Calu3 (cell line): Measurements from ENCODE around the gene OASL. TPM values are rescaled to one million over a fixed set of nuclear protein-coding genes. Genes with fewer than 3 reads are reported as not detected.

Source experiments
- BruUV-seq: library from RNA; stranded (reverse); fragments of 400-500 nt; replicated peaks from 2 replicates; lab custom pipeline; 2021; lab: Mats Ljungman, UMichigan
- CTCF ChIA-PET: fragments of 300-600 bp; sonication (Branson Sonifier 250); formaldehyde crosslinking; loops from one replicate; lab custom pipeline; 2022; ENCODE audit warnings: antibody characterized with exemption; lab: Charles Lee
- DNase-seq: peaks from one replicate; pipeline ENCODE4 v3.0.0; 2022
- H3K27ac Mint-ChIP-seq: one replicate; pipeline ENCODE4 v1.8.0; 2022; ENCODE audit warnings: mixed read lengths; ENCODE audit not compliant: unreplicated experiment
- H3K27me3 Mint-ChIP-seq: one replicate; pipeline ENCODE4 v1.8.0; 2022; ENCODE audit warnings: mixed read lengths; ENCODE audit not compliant: unreplicated experiment
- H3K36me3 Mint-ChIP-seq: one replicate; pipeline ENCODE4 v1.8.0; 2022; ENCODE audit warnings: mild to moderate bottlenecking, moderate library complexity, mixed read lengths; ENCODE audit not compliant: insufficient read depth, unreplicated experiment
- H3K4me1 Mint-ChIP-seq: one replicate; pipeline ENCODE4 v1.8.0; 2022; ENCODE audit warnings: mild to moderate bottlenecking, low read depth, mixed read lengths; ENCODE audit not compliant: unreplicated experiment
- H3K4me3 Mint-ChIP-seq: one replicate; pipeline ENCODE4 v1.8.0; 2022; ENCODE audit warnings: mild to moderate bottlenecking, low read depth, moderate library complexity, mixed read lengths; ENCODE audit not compliant: unreplicated experiment
- H3K9me3 Mint-ChIP-seq: one replicate; pipeline ENCODE4 v1.8.0; 2022; ENCODE audit warnings: low read depth, mixed read lengths; ENCODE audit not compliant: unreplicated experiment
- CTCF ChIP-seq: fragments of 200-600 bp; IDR thresholded peaks from one replicate; pipeline ENCODE4 v1.8.0; 2022; ENCODE audit warnings: antibody characterized with exemption; ENCODE audit not compliant: unreplicated experiment
- intact Hi-C: fragments of 100-400 bp; cut with micrococcal nuclease; formaldehyde crosslinking; loops from one replicate; pipeline ENCODE4 v1.10.0; 2022; ENCODE audit not compliant: unreplicated experiment
- total RNA-seq: library from RNA; stranded (reverse); gene quantifications from 2 replicates; pipeline ENCODE4 v1.2.3, GENCODE V29; 2022

Gene OASL
- total RNA-seq, 1 experiment from 2014 or later = 73.7 TPM

GRCh38 chr12:120980800-120981368 is 58.2 kb downstream of the OASL start:
- peaks cover 64% of the 10 kb centered on the region for H3K36me3 Mint-ChIP-seq
- peak overlapping the region; percentile 93 for H3K4me3 Mint-ChIP-seq
- H3K27me3 Mint-ChIP-seq = no peaks in the 10 kb centered on the region
- DNase-seq = peak; percentile 80
- BruUV-seq = no TSS peak
- intact Hi-C loops = no loop called here
- no peaks in the 10 kb centered on the region for H3K9me3 Mint-ChIP-seq
- CTCF ChIA-PET = interaction anchor here (0.6 to 5.0 kb wide), 14 partner anchors 9 to 663 kb away, joined by 3 to 24 read pairs (median 4); partner anchors contain the start of gene OASL
- H3K4me1 Mint-ChIP-seq = peaks cover 57% of the 10 kb centered on the region
- peak overlapping the region; percentile 87 for H3K27ac Mint-ChIP-seq
- TF ChIP-seq CTCF = no peak

- H3K36me3 Mint-ChIP-seq = peaks cover 70% of the 10 kb centered on the region
- intact Hi-C loops = loop anchor here (10.0 kb wide), 1 partner anchor 395 kb away; the partner anchor contains the start of gene POP5
- DNase-seq = peak; percentile 66
- peak overlapping the region; percentile 87 for H3K27ac Mint-ChIP-seq
- H3K4me1 Mint-ChIP-seq = peaks cover 56% of the 10 kb centered on the region
- CTCF ChIA-PET = interaction anchor here (0.6 to 5.0 kb wide), 16 partner anchors 8 to 688 kb away, joined by 3 to 24 read pairs (median 4); partner anchors contain the start of gene OASL
- no peaks in the 10 kb centered on the region for H3K27me3 Mint-ChIP-seq
- TSS peak; percentile 5 for BruUV-seq
- H3K9me3 Mint-ChIP-seq = no peaks in the 10 kb centered on the region
- peak overlapping the region; percentile 93 for H3K4me3 Mint-ChIP-seq
- TF ChIP-seq CTCF = no peak
These were observed 59.0 kb downstream of the OASL start for GRCh38 chr12:120979862-120980696.

GRCh38 chr12:120979220-120979861 is 59.7 kb downstream of the OASL start:
- intact Hi-C loops = loop anchor here (10.0 kb wide), 1 partner anchor 395 kb away; the partner anchor contains the start of gene POP5
- Mint-ChIP-seq H3K27me3 (no peaks in the 10 kb centered on the region), H3K36me3 (peaks cover 69% of the 10 kb centered on the region), H3K4me3 (peak overlapping the region; percentile 93), H3K9me3 (no peaks in the 10 kb centered on the region), H3K4me1 (peaks cover 51% of the 10 kb centered on the region), H3K27ac (peak overlapping the region; percentile 87)
- TF ChIP-seq CTCF = no peak
- DNase-seq = no peak
- TSS peak; percentile 12 for BruUV-seq
- CTCF ChIA-PET = interaction anchor here (1.6 to 5.0 kb wide), 2 partner anchors 14 to 25 kb away, joined by 5 to 24 read pairs; no protein-coding TSS in a partner anchor
